SK-N-DZ (cell line): ENCODE measurements around the gene TGOLN2. TPM values are rescaled to one million over a fixed set of nuclear protein-coding genes. Genes with fewer than 3 reads are reported as not detected.
"Not testable (repeated sequence)": the region's sequence is repeated elsewhere in the genome, so short reads cannot be mapped to it uniquely, and the experiment has no call there.

Experiments
- DNase-seq: peaks from one replicate; pipeline ENCODE4 v3.0.0-alpha.2; 2015; ENCODE audit warnings: low spot score
- polyA plus RNA-seq, 2 experiments: library from polyadenylated mRNA; depleted of rRNA; stranded (reverse); fragments of >200 nt; gene quantifications; 2 replicates each; pipeline ENCODE4 v1.2.3, GENCODE V29; 2014

The TGOLN2 gene
- polyA plus RNA-seq (2014; cell fraction: cytosol; rRNA removed) = 24.1 and 32.8 TPM in 2 replicates
- polyA plus RNA-seq (2014; cell fraction: nucleus; rRNA removed) = 16.1 and 26.4 TPM in 2 replicates

DNA sequence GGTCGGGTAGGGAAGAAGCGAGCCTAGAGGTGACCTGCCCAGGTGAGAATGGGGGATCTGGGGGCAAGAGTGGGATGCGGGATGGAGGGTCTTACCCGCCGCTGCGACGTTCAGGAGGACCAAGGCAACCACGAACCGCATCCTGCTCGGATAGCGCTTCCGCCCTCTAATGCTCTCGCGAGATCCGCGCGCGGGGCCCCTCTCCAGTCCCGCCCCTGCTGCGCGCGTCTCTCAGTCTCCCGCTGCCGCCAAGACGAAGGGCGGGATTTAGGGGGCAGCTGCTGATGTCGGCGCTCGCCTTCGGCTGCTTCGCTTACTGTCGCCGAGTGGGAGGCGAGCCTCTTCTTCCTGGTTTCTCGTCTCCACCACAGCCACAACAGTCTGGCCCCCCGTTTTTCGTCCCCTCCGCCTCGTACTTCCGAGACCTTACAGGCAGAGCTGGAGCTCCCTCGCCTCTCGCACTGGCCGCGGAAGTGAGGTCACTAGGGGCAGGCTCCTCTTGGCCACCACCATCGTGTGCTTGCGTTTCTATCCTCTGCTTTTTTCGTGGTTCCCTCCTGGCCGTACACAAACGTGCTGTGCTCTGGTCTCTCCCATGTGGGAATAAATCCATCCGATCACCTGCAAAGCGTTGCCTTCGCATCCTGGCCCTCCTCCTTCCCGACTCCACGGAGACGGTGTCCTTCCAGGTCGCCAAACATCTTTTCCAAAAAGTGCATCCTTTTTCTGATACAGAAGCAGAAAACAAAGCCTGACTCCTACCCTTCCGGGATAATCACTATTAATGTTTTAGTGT is at the start of gene TGOLN2:
Gene TGOLN2, minus strand, starts transcription at position 168 of the 796 bp plus-strand sequence. Its CDS starts 27 bp downstream, at position 141.
- DNase-seq = peak; percentile 93

DNA sequence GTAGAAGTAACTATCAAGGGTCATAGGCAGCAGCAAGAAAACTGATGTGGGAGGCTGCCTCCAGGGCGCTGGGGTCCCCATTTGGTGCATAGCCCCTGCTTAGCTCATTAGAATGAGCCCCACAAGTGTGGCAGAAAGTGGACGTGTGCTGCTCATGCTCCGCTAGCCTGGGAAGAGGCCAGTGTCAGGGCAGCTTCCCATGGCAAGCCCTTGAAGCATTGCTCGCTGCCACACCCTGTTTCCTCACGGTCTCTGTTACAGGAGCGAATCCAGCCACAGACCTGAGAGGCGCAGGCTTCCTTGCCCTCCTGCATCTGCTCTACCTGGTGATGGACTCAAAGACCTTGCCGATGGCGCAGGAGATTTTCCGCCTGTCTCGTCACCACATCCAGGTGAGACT is 49.3 kb upstream of the TGOLN2 start:
- DNase-seq = no peak

DNA sequence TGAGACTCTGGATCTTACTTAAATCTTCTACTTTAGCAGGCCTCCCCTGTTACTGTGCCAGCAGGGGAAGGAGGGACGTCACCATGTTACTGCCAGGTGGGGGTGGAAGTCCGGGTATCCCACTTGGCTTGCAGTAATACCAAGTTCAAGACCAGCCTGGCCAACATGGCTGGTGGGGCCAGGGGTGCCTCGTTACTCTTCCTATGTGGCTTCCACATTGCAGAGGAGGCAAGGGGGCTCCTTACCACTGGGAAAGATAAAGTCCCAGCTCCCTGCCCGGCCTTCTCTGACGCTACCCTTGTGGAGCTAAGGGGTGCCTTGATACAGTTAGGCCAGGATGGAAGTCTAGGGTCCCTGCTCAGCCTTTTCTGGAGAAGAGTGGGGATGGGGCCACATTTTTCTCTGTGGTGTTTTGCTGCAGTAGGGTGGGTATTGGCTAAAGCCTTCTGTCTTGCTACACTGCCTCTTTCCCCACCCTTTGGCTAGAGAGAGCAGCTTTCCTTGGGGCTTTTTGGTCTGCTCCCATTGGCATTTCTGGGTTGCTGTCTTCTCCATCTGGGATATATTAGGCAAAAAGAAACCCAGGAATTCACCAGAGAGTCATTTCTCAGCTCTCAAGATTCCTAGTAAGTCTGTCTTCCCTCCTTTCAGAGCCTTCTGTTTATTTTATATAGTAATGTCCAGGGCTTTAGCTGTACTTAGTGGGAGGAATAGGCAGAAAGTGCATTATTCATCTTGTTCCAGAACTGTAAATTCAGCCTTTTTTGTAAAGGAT is 48.7 kb upstream of the TGOLN2 start:
- DNase-seq = no peak

DNA sequence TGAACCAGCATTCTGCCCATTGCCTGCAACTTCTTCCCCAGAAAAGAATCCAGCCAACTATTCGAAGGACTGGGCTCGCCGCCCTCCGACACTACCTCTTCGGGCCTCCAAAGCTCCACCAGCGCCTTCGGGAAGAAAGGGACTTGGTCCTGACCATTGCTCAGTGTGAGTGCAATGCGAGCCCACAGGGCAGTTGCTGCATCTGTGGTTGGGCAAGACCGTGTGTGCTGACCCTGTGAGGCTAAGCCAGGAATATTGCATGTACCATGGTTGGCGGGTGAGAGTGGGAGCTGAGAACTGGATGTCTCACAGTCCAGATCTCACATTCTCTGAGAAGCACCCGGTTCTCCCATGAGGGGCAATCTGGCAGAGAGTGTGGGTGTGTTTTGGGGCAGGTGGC is 43.3 kb upstream of the TGOLN2 start:
- DNase-seq = no peak

DNA sequence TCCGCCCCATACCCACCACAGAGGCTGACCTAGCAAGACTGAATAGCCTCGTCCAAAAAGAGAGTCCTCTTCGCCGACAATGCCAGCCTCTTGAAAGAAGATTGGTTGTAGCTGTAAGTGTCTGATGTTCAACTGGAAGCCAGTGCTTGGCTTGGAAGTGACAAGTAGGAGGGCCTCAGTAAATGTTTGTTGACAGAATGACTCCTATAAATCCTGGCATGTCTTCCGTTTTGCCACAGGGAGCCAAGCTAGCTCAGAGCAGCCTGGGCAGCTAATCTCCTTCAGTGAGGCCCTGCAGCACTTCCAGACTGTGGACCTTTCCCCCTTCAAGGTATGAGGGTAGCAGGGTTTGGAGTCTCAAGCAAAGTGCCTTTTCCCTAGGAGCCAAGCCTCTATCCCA is 41.7 kb upstream of the TGOLN2 start:
- DNase-seq = no peak

DNA sequence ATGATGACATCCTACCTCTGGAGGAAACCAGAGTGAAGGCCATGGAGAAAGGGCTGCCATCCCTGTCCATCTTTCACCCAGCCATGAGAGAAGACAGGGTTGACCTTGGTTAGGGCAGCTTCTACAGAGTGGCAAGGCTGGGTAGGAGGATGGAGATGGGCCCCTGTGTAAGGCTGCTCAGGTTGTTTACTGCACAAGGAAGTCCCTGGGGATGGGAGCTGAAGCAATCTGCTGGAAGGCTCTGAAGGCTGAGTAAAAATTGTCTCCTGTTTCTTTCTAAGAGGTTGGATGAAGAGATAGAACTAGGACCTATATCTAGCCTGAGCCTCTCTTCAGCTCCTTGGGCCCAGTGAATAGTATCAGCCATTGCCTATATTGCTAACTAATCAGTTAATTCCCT is 41.1 kb upstream of the TGOLN2 start:
- no peak for DNase-seq

DNA sequence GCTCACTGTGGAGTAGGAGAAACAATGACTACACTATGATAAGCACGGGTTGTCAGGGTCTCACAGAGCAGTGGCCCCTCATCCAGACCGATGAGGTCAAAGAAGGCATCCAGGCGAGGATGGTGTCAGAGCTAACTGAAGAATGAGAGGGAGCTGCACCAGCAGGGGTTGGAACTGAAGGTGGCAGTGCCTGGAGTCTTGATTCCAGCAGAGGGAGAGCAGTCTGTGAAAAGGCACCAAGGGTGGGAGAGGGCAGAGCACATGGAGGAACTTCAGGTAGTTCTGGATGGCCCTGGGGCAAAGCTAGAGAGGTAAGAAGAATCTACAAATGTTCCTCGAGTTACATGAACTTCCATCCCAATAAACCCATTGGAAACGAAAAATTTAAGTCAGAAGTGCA is 39.4 kb upstream of the TGOLN2 start:
- DNase-seq = no peak

DNA sequence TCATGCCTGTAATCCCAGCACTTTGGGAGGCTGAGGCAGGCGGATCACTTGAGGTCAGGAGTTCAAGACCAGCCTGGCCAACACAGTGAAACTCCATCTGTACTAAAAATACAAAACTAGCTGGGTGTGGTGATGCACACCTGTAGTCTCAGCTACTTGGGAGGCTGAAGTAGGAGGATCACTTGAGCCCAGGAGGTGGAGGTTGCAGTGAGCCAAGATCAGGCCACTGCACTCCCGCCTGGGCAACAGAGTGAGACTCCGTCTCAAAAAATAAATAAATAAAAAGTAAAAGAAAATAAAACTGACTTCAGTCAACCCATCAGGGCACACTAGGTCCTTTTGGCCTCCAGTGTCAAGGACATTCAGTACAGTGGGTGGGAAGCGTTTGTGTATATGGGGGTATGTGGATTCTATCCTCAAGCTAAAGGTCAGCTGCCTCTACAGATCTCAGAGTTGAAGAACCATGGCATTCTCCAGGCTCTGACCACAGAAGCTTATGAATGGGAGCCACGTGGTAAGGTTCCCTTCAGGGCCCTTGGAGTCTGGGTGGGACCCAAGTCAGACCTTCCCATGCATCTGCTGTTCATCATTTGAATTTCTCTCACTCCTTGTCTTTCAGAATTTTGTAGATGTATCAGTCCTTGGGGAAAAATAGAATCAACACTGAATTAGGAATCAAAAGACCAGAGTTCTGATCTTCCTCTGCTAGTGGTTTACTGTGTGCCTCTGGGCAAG is 35.0 kb upstream of the TGOLN2 start:
- DNase-seq = not testable (repeated sequence)

DNA sequence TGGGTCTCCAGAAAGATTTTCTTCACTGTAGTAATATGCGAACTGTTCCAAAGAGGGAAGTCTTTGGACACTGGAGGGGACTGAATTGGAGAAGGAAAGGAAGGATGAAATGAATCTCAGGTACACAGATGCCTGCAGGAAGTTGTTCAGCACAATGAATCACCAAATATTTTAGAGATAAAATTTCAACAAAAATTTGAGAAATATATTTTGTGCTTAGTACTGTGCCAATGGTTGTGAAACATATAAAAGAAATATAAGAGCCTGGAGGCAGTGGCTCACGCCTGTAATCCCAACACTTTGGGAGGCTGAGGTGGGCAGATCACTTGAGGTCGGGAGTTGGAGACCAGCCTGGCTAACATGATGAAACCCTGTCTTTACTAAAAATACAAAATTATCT is 29.9 kb upstream of the TGOLN2 start:
- DNase-seq = no peak

DNA sequence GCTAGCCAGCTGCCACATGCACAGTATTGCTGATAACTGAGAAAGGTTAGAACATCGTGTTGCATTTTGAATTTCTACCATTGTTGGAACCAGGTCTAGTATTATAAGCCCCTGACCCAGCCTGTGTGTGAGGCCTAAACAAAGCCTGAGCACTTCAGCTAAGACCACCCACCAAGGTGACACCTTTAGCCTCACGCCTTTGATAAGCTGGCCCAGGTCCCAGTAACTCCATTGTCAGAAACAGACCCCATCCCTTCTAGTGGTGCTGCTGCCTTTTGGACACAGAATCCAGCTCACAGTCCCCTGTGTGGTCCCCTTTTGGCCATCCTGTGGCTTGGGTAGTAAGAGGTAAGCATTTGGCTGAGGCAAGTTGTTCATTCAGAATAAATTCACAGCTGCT is 28.4 kb upstream of the TGOLN2 start:
- no peak for DNase-seq

DNA sequence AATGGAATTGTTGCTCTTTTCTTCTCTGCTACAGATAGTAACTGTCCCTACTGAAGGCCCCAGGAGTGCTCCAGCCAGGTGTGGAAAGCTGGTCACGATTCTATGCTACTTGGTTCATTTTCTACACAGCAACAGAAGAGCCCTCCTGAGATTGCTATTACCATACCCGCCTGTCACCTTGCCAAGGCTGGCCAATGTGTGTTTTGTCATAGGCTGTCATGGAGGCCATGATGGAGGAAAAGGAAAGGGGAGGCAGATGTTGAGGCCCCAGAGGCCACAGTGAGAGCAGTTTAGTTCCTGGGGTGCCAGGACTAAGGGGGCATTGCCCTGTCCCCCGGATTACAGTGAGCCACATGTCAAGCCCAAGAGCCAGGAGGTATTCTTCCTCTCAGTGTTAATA is 27.7 kb upstream of the TGOLN2 start:
- no peak for DNase-seq

DNA sequence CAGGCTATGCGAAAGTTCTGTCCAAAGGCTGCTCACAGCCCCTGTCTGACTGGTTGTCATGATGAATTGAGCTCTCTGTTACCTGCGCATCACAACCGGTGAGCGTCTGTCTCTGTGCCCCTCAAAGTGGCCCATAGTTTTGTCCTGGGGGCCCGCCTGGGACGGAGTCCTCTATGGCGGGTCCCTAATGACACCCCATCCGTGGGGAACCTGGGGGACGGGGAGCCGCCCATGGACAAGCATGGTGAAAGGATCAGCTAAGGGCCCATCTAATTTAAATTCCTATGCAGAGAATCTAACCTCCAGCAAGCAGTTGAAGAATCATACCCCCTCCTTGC is 27.3 kb upstream of the TGOLN2 start:
- no peak for DNase-seq

DNA sequence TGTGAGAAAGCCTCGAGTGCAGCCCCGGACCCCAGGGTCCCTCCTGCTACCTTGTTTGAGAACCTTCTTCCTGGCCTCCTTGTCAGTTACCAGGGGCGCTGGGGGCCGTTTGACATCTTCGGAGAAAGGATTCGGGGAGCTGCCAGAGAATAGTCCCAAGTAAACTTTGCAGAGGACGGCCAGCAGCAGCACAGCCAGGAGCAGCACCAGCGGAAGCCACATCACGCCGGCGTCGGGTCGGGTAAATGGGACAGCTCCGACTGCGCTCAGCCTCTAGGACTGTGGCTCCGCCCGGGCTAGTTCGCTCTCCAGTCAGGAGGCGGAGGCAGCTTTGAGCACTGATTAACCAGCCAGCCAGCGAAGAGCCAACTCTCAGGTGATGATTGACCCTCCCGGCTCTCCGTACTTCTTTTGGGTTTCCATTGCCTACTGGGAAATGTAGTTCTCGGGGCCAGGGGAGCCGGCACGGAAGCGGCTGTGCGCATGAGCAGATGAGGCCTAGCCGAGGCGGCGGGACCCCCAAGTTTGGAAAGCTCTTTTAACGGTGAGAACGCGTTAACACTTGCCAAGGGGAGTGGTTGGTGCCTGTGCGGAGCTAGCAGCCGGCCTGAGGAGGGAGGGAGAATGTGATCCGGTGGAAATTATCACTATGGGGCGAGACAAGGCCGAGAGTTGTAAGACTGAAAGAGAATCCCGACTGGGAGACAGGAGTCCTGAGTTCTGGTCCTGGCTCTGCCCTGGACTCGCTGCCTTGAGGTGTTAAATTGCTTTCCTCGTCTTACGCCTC is 26.7 kb upstream of the TGOLN2 start, which contains the start of the genes ELMOD3 and RETSAT:
Gene ELMOD3, plus strand, starts transcription at position 484 of the 787 bp plus-strand sequence. CDS start 2,430 bp downstream, outside the sequence.
Gene RETSAT, minus strand, starts transcription at position 243 of the 787 bp plus-strand sequence. Its CDS starts 21 bp downstream, at position 222.
- DNase-seq = peak; percentile 99

DNA sequence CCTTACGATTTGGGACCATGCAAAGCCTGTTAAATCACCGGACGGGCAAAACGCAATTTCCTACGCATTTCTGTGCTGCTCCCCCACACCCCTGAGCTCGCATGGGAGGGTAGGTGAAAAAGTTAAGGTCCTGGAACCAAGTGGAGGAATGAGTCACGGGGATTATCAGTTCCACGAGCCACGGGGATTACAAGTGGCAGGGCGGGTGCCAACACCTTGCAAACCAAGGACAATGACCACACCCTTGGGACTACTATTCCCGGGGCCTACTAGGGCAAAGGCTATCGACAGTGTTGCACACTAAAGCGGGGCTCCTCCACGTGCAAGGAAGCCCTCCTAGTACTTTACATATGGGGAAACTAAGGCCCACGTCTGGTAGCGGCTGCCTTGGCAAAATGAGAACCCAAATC is 26.1 kb upstream of the TGOLN2 start:
- no peak for DNase-seq

DNA sequence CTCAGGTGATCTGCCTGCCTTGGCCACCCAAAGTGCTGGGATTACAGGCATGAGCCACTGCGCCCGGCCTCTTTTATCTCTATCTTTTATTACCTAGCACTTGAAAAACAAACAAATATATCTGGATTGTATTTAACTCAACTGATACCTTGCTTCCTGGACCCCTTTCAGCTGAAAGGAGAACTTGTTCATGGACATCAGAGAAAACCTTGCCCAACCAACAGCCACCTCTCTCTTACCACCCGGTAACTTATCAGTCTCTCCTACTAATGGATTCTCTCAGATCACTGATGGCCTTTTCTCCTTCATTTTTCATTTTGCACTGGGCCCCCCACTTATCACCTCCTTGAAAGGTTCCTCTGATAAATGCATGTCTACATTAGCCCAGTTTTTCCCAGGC is 19.8 kb upstream of the TGOLN2 start:
- no peak for DNase-seq

DNA sequence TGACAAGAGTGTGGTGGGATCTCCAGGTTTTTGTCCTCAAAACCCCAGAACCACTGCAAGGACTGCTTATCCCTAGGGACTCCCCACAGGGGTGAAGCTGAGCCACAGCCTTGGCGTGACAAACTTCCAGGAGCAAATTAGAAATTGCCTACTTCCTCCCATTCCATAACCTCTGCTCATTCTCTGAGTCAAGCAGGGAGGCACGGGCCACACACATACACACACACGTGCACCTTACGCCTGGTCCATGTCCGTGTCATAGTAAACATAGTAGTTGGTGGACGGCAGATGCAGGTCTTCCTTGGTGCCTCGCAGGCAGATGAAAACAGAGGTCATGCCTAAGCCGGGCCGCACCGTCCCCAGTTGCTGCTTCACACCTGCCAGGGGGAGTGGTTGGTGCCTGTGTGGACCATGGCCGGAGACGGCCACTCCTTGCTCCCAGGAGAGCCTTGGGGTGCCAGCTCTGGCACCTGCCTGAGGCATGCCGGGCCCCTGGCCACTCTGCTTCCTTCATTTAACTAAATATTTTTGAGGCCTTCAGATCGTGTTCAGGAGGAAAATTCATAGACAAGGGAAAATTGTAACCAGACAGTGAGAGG is 16.7 kb upstream of the TGOLN2 start:
- DNase-seq = no peak

DNA sequence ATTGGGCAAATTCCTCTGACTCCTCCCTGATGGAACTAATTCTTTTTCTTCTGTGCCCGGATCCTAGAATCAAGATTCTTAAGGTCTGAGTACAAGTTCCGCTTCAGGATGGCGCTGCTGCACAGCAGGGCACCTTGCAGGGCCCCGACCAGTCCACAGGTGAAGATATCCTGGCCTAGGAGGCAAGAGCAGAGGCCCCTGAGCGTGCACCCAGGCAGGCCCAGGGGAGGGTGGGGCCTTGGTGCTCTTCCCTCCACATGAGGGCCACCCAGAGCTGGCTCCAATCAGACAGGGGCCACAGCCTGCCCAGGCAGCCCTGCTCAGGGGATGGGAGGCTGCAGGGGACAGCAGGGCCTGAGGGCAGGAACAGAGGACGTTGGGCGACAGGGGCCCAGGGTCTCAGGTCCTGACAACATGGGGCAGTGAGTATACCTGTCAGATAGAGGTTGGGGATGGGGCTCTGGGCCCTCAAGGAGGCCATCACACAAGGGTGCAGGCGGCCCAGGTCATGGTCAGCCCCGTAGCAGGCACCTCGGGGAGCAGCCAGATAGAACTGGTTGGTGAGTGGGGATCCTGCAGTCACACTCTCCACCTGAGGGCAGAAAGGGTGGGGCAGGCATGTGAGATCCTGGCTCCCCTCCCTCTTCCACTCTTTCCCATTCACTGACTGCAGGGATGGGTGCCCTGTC is 15.6 kb upstream of the TGOLN2 start:
- DNase-seq = not testable (repeated sequence)

DNA sequence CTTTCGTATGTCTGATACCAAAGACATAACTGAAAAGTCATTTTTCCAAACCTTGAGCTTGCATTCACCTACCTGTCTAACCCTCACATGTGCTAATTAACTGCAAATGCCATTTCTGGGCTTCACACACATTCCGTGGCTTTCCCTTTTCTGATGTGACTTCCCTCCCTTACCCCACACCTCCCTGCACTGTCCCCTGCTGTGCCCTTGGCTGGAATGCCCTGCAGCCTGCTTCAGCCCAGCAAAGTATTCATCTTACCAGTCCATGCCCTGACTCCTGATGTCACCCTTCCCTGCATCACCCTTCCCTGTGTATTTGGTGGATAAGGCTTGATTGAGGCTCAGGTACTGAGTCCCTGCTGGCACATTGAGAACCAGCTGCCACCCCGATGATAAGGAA is 14.4 kb upstream of the TGOLN2 start:
- DNase-seq = no peak

DNA sequence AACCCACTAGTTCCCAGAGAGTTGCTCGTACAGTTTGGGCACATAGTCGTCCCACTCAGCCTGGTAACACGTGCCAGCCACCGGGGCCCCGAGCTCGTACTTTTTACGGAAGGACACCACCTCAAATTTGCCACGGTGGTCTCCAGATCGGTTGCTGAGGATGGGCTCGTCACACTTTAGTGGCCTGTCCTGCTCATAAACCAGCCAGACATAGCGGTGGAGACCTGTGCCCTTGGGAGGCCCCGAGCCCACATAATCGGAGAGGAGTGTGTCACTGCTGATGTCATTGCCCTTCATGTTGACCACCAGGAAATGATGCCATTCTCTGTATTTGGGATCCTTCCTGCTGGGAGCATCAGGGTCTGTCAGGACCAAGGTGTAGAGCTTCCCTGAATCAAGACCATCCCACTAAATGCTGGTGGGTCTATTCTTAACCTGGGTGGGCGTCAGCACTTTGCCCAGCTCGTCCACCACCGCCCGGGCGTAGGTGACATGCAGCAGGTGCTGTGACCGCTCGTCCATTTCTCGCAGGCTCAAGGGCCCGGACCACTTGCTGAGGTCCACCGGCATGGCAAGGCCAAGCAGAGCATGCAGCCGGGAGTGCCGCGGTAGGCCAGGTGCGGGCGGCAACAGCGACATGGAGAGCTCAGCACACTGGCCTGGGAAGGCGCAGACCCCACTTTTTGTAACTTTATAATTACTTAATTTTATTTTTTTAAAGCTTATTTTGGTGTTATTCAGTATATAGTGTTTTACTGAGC is 13.7 kb upstream of the TGOLN2 start:
- no peak for DNase-seq
